H9 (cell line): Measurements from ENCODE around the gene GALNT13. TPM values are rescaled to one million over a fixed set of nuclear protein-coding genes. Genes with fewer than 3 reads are reported as not detected.

Experiments
- DNase-seq: peaks from one replicate; pipeline ENCODE4 v3.0.0-alpha.2; 2017
- H2AFZ ChIP-seq: one replicate; pipeline ENCODE4 v1.6.1; 2013; ENCODE audit warnings: mild to moderate bottlenecking, low read length, control low read depth, moderate library complexity
- H2AK5ac ChIP-seq: 2 replicates; pipeline ENCODE4 v1.6.1; 2013; ENCODE audit warnings: low read length, control low read depth, mixed read lengths; ENCODE audit not compliant: insufficient read length
- H2BK120ac ChIP-seq: one replicate; pipeline ENCODE4 v1.6.1; 2013; ENCODE audit warnings: low read depth, mild to moderate bottlenecking, low read length, control low read depth, inconsistent platforms; ENCODE audit not compliant: poor library complexity, severe bottlenecking
- H2BK12ac ChIP-seq: 2 replicates; pipeline ENCODE4 v1.6.1; 2013; ENCODE audit warnings: low read length, control low read depth, mixed read lengths, low read depth; ENCODE audit not compliant: insufficient read length
- H2BK15ac ChIP-seq: 2 replicates; pipeline ENCODE4 v1.6.1; 2013; ENCODE audit warnings: low read depth, low read length, control low read depth
- H2BK20ac ChIP-seq: one replicate; pipeline ENCODE4 v1.6.1; 2013; ENCODE audit warnings: low read depth, mild to moderate bottlenecking, low read length, control low read depth, inconsistent platforms; ENCODE audit not compliant: poor library complexity, severe bottlenecking
- H2BK5ac ChIP-seq: 2 replicates; pipeline ENCODE4 v1.6.1; 2013; ENCODE audit warnings: low read length, control low read depth, mixed read lengths; ENCODE audit not compliant: insufficient read length
- H3K14ac ChIP-seq: 2 replicates; pipeline ENCODE4 v1.6.1; 2013; ENCODE audit warnings: low read length, control low read depth; ENCODE audit not compliant: insufficient read depth
- H3K18ac ChIP-seq: 2 replicates; pipeline ENCODE4 v1.6.1; 2013; ENCODE audit warnings: low read depth, mild to moderate bottlenecking, mixed read lengths, low read length, control low read depth; ENCODE audit not compliant: insufficient read length
- H3K23ac ChIP-seq: 2 replicates; pipeline ENCODE4 v1.6.1; 2013; ENCODE audit warnings: low read length, control low read depth, mixed read lengths, low read depth; ENCODE audit not compliant: insufficient read length
- H3K23me2 ChIP-seq: 2 replicates; pipeline ENCODE4 v1.6.1; 2013; ENCODE audit warnings: low read depth, mild to moderate bottlenecking, mixed read lengths, low read length, control low read depth; ENCODE audit not compliant: insufficient read length, poor library complexity, severe bottlenecking
- H3K27ac ChIP-seq: 2 replicates; pipeline ENCODE4 v1.5.1; 2013; ENCODE audit warnings: low read length, control low read depth, mixed read lengths, low read depth; ENCODE audit not compliant: insufficient read length
- H3K27me3 ChIP-seq: 2 replicates; pipeline ENCODE4 v1.6.1; 2013; ENCODE audit warnings: low read length, control low read depth, inconsistent platforms; ENCODE audit not compliant: insufficient read depth
- H3K4ac ChIP-seq: 2 replicates; pipeline ENCODE4 v1.6.1; 2013; ENCODE audit warnings: low read depth, mild to moderate bottlenecking, control low read depth, inconsistent platforms, low read length, moderate library complexity
- H3K4me1 ChIP-seq: 2 replicates; pipeline ENCODE4 v1.6.1; 2013; ENCODE audit warnings: low read length, control low read depth, inconsistent platforms; ENCODE audit not compliant: insufficient read depth
- H3K4me2 ChIP-seq: 2 replicates; pipeline ENCODE4 v1.6.1; 2013; ENCODE audit warnings: low read length, control low read depth, mixed read lengths; ENCODE audit not compliant: insufficient read length, insufficient read depth
- H3K56ac ChIP-seq: 2 replicates; pipeline ENCODE4 v1.6.1; 2013; ENCODE audit warnings: low read depth, mild to moderate bottlenecking, mixed read lengths, low read length, control low read depth; ENCODE audit not compliant: insufficient read length
- H3K79me1 ChIP-seq: 2 replicates; pipeline ENCODE4 v1.6.1; 2013; ENCODE audit warnings: low read depth, mild to moderate bottlenecking, moderate library complexity, low read length, control low read depth, inconsistent platforms; ENCODE audit not compliant: insufficient read depth, poor library complexity, severe bottlenecking
- H3K79me2 ChIP-seq: 2 replicates; pipeline ENCODE4 v1.6.1; 2013; ENCODE audit warnings: low read length, control low read depth, inconsistent platforms; ENCODE audit not compliant: insufficient read depth
- H3K9ac ChIP-seq: 2 replicates; pipeline ENCODE4 v1.6.1; 2013; ENCODE audit warnings: low read length, control low read depth, mixed read lengths; ENCODE audit not compliant: insufficient read length; ENCODE audit errors: extremely low read depth
- H3K9me3 ChIP-seq: one replicate; pipeline ENCODE4 v1.6.1; 2013; ENCODE audit warnings: low read depth, low read length, inconsistent platforms; ENCODE audit not compliant: control insufficient read depth
- H3T11ph ChIP-seq: one replicate; pipeline ENCODE4 v1.6.1; 2013; ENCODE audit warnings: mild to moderate bottlenecking, low read length, control low read depth, inconsistent platforms
- H4K20me1 ChIP-seq: one replicate; pipeline ENCODE4 v1.6.1; 2013; ENCODE audit not compliant: control insufficient read depth, insufficient read length, insufficient read depth
- H4K5ac ChIP-seq: 2 replicates; pipeline ENCODE4 v1.6.1; 2013; ENCODE audit warnings: low read depth, mild to moderate bottlenecking, mixed read lengths, low read length, control low read depth; ENCODE audit not compliant: insufficient read length
- H4K8ac ChIP-seq: replicated peaks from 2 replicates; pipeline ENCODE4 v1.6.1; 2013; ENCODE audit warnings: low read length, control low read depth, mixed read lengths, low read depth; ENCODE audit not compliant: insufficient read length
- H4K91ac ChIP-seq: 2 replicates; pipeline ENCODE4 v1.6.1; 2013; ENCODE audit warnings: low read depth, mild to moderate bottlenecking, moderate library complexity, mixed read lengths, low read length, control low read depth; ENCODE audit not compliant: insufficient read length
- H3K27ac Mint-ChIP-seq, 3 experiments: 2 replicates in 2 of 3; 3 replicates in 1 of 3; pipeline ENCODE4 v1.8.0; 2020 to 2021; ENCODE audit warnings: mixed read lengths in 3 of 3, mild to moderate bottlenecking in 1 of 3, moderate library complexity in 1 of 3
- H3K27me3 Mint-ChIP-seq: 2 replicates; pipeline ENCODE4 v1.8.0; 2021; ENCODE audit warnings: low read depth, mild to moderate bottlenecking, moderate library complexity, mixed read lengths
- H3K36me3 Mint-ChIP-seq, 3 experiments: 2 replicates in 2 of 3; 3 replicates in 1 of 3; pipeline ENCODE4 v1.8.0; 2020 to 2021; ENCODE audit warnings: low read depth in 3 of 3, mixed read lengths in 3 of 3; ENCODE audit not compliant: insufficient read depth in 1 of 3
- H3K4me1 Mint-ChIP-seq, 2 experiments: 2 replicates each; pipeline ENCODE4 v1.8.0; 2020; ENCODE audit warnings: mixed read lengths in 2 of 2
- H3K4me3 Mint-ChIP-seq, 2 experiments: 2 replicates in 1 of 2; 3 replicates in 1 of 2; pipeline ENCODE4 v1.8.0; 2020 to 2021; ENCODE audit warnings: mild to moderate bottlenecking in 2 of 2, mixed read lengths in 2 of 2, moderate library complexity in 1 of 2
- H3K9me3 Mint-ChIP-seq, 2 experiments: 2 replicates in 1 of 2; 3 replicates in 1 of 2; pipeline ENCODE4 v1.8.0; 2020; ENCODE audit warnings: mild to moderate bottlenecking in 2 of 2, mixed read lengths in 2 of 2, moderate library complexity in 1 of 2
- WGBS: extraction: QIAGEN DNeasy Blood & Tissue Kit; methylation state at CpG from one replicate; pipeline ENCODE4 v1.1.7; 2013; ENCODE audit warnings: missing lambda C conversion rate, low lambda C conversion rate, mixed read lengths; ENCODE audit not compliant: insufficient read length; ENCODE audit errors: extremely low coverage; 5-methylcytosine and 5-hydroxymethylcytosine counted together
- total RNA-seq: library from RNA; stranded (reverse); gene quantifications from 2 replicates; pipeline ENCODE4 v1.2.1, GENCODE V29; 2021
- TF ChIP-seq, protein P1 (sequence below): fragments of 200-600 bp; sonication (generic); conservative IDR thresholded peaks from 3 replicates; pipeline ENCODE4 v1.8.0; 2021; ENCODE audit warnings: antibody characterized with exemption, mild to moderate bottlenecking

The GALNT13 gene
- total RNA-seq, 1 experiment from 2014 or later, result 6.6 TPM

DNA sequence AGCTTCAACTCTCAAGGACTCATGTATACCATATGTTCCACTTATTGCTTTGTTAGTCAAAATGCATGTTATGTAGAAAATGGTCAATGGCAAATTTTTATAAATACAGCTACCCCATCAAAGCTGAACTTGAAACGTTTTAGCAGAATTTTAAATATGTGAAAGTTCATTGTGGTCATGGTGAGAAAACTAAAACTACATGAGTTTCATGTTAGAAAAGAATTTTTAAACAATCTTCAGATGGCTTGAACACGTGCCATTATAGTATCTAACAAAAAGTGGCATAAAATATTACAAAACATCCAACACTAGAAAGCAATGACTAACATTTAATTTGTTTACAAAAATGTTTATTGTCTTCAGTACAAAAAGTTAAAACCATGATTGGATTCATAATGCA lies 580.7 kb downstream of the GALNT13 start:
- H3K23me2 ChIP-seq, result no peaks in the 10 kb centered on the region
- Mint-ChIP-seq H3K9me3 (no peaks in the 10 kb centered on the region), H3K36me3 (no peaks in the 10 kb centered on the region), H3K4me1 (no peaks in the 10 kb centered on the region), H3K27me3 (no peaks in the 10 kb centered on the region), H3K27ac (no peak overlapping the region), H3K4me3 (no peak overlapping the region)
- H2BK5ac ChIP-seq, result no peak overlapping the region
- DNase-seq, result no peak
- WGBS, result no CpG with 5 or more reads among the region's 2 CpGs
- H3K4ac ChIP-seq, result no peak overlapping the region
- no peak overlapping the region for H3K18ac ChIP-seq
- no peak overlapping the region for H3K27ac ChIP-seq
- no peaks in the 10 kb centered on the region for H3K79me1 ChIP-seq
- no peak overlapping the region for H2BK15ac ChIP-seq
- H2AFZ ChIP-seq, result no peak overlapping the region
- H3K4me2 ChIP-seq, result no peak overlapping the region
- H3K79me2 ChIP-seq, result no peaks in the 10 kb centered on the region
- H3K23ac ChIP-seq, result no peak overlapping the region
- H4K5ac ChIP-seq, result no peak overlapping the region
- no peak overlapping the region for H4K8ac ChIP-seq
- H3K9ac ChIP-seq, result no peak overlapping the region
- H3K56ac ChIP-seq, result no peak overlapping the region
- H2AK5ac ChIP-seq, result no peak overlapping the region
- H3K27me3 ChIP-seq, result no peaks in the 10 kb centered on the region
- H3T11ph ChIP-seq, result no peak overlapping the region
- H3K9me3 ChIP-seq, result no peaks in the 10 kb centered on the region
- no peak overlapping the region for H2BK12ac ChIP-seq
- H4K20me1 ChIP-seq, result no peaks in the 10 kb centered on the region
- no peak overlapping the region for H2BK20ac ChIP-seq
- no peaks in the 10 kb centered on the region; the same call in 1 of the 2 replicates for H3K4me1 ChIP-seq
- TF ChIP-seq, protein P1, sequence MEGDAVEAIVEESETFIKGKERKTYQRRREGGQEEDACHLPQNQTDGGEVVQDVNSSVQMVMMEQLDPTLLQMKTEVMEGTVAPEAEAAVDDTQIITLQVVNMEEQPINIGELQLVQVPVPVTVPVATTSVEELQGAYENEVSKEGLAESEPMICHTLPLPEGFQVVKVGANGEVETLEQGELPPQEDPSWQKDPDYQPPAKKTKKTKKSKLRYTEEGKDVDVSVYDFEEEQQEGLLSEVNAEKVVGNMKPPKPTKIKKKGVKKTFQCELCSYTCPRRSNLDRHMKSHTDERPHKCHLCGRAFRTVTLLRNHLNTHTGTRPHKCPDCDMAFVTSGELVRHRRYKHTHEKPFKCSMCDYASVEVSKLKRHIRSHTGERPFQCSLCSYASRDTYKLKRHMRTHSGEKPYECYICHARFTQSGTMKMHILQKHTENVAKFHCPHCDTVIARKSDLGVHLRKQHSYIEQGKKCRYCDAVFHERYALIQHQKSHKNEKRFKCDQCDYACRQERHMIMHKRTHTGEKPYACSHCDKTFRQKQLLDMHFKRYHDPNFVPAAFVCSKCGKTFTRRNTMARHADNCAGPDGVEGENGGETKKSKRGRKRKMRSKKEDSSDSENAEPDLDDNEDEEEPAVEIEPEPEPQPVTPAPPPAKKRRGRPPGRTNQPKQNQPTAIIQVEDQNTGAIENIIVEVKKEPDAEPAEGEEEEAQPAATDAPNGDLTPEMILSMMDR, result no peak
- H2BK120ac ChIP-seq, result no peak overlapping the region
- no peak overlapping the region for H3K14ac ChIP-seq
- no peak overlapping the region for H4K91ac ChIP-seq
